RWPE2 (cell line): Measurements from ENCODE around the gene NACA2.

Source experiments
- ATAC-seq: fragments of 200-7000 bp; cut with Tn5 transposase; 3 replicates; pipeline ENCODE4 v1.9.1; 2021; ENCODE audit warnings: low read depth
- DNase-seq: peaks from one replicate; pipeline ENCODE4 v3.0.0-alpha.2; 2020; ENCODE audit warnings: low spot score
- H3K27ac ChIP-seq: fragments of 450-650 bp; 2 replicates; pipeline ENCODE4 v1.5.1; 2017; ENCODE audit warnings: mild to moderate bottlenecking; ENCODE audit not compliant: poor library complexity, severe bottlenecking
- H3K27me3 ChIP-seq: fragments of 250-450 bp; sonication (Bioruptor Pico); 2 replicates; pipeline ENCODE4 v1.5.1; 2021; ENCODE audit warnings: mild to moderate bottlenecking, moderate library complexity; ENCODE audit not compliant: insufficient read depth, poor library complexity, severe bottlenecking
- H3K36me3 ChIP-seq: fragments of 250-450 bp; sonication (Bioruptor Pico); 2 replicates; pipeline ENCODE4 v1.5.1; 2020; ENCODE audit warnings: low read depth, mild to moderate bottlenecking, moderate library complexity
- H3K4me1 ChIP-seq: fragments of 250-450 bp; sonication (Bioruptor Pico); 2 replicates; pipeline ENCODE4 v1.5.1; 2021; ENCODE audit warnings: mild to moderate bottlenecking, moderate library complexity; ENCODE audit not compliant: insufficient read depth, poor library complexity, severe bottlenecking
- H3K4me3 ChIP-seq: fragments of 250-450 bp; sonication (Bioruptor Pico); 2 replicates; pipeline ENCODE4 v1.5.1; 2021; ENCODE audit warnings: mild to moderate bottlenecking, moderate library complexity; ENCODE audit not compliant: severe bottlenecking
- H3K9me3 ChIP-seq: fragments of 250-450 bp; sonication (Bioruptor Pico); 2 replicates; pipeline ENCODE4 v1.5.1; 2021; ENCODE audit warnings: mild to moderate bottlenecking, moderate library complexity; ENCODE audit not compliant: severe bottlenecking
- CTCF ChIP-seq: fragments of 450-650 bp; IDR thresholded peaks from one replicate; pipeline ENCODE4 v1.5.1; 2017; ENCODE audit warnings: mild to moderate bottlenecking, moderate library complexity; ENCODE audit not compliant: poor library complexity, severe bottlenecking

Gene NACA2

GRCh38 chr17:61586031-61586566, 4.9 kb downstream of the NACA2 start:
- no peaks in the 10 kb centered on the region for H3K36me3 ChIP-seq
- no peak for TF ChIP-seq CTCF

GRCh38 chr17:61584866-61585265, 6.2 kb downstream of the NACA2 start:
- Histone ChIP-seq H3K27me3 (peaks cover 5% of the 10 kb centered on the region), H3K36me3 (no peaks in the 10 kb centered on the region), H3K9me3 (no peaks in the 10 kb centered on the region), H3K4me3 (no peak overlapping the region), H3K27ac (no peak overlapping the region), H3K4me1 (peaks cover 9% of the 10 kb centered on the region)
- TF ChIP-seq CTCF: no peak
- no peak for ATAC-seq
- DNase-seq: no peak

More at GRCh38 chr17:61586031-61586566, 4.9 kb downstream of the NACA2 start:
- Histone ChIP-seq H3K9me3 (no peaks in the 10 kb centered on the region), H3K4me1 (peaks cover 9% of the 10 kb centered on the region), H3K27me3 (peaks cover 5% of the 10 kb centered on the region), H3K4me3 (no peak overlapping the region), H3K27ac (no peak overlapping the region)
- ATAC-seq: no peak
- no peak for DNase-seq

- Histone ChIP-seq H3K4me3 (no peak overlapping the region), H3K4me1 (peaks cover 9% of the 10 kb centered on the region), H3K9me3 (no peaks in the 10 kb centered on the region), H3K27me3 (peaks cover 5% of the 10 kb centered on the region), H3K27ac (no peak overlapping the region), H3K36me3 (no peaks in the 10 kb centered on the region)
- DNase-seq: no peak
- ATAC-seq: no peak
- TF ChIP-seq CTCF: no peak
Measured at GRCh38 chr17:61584266-61584665, 6.8 kb downstream of the NACA2 start.

GRCh38 chr17:61583660-61584264, 7.3 kb downstream of the NACA2 start:
- peaks cover 9% of the 10 kb centered on the region for H3K4me1 ChIP-seq
- no peak for DNase-seq
- no peak overlapping the region for H3K27ac ChIP-seq
- ATAC-seq: no peak
- no peaks in the 10 kb centered on the region for H3K9me3 ChIP-seq
- H3K36me3 ChIP-seq: no peaks in the 10 kb centered on the region
- peaks cover 5% of the 10 kb centered on the region for H3K27me3 ChIP-seq
- no peak overlapping the region for H3K4me3 ChIP-seq
- TF ChIP-seq CTCF: no peak

GRCh38 chr17:61583242-61583641, 7.8 kb downstream of the NACA2 start:
- ATAC-seq (peak; percentile 81), DNase-seq (no peak)
- Histone ChIP-seq H3K36me3 (no peaks in the 10 kb centered on the region), H3K4me3 (no peak overlapping the region), H3K9me3 (no peaks in the 10 kb centered on the region), H3K27me3 (peaks cover 3% of the 10 kb centered on the region), H3K27ac (no peak overlapping the region), H3K4me1 (peaks cover 9% of the 10 kb centered on the region)
- peak; percentile 60 for TF ChIP-seq CTCF
